Adipocyte (in vitro differentiated cells): ENCODE data around the gene PKNOX2.

Experiments used
- DNase-seq: peaks from one replicate; pipeline ENCODE4 v3.0.0-alpha.2; 2015; ENCODE audit warnings: low read depth
- H3K27me3 ChIP-seq: replicated peaks from 2 replicates; pipeline ENCODE4 v1.7.0; 2013; ENCODE audit warnings: mild to moderate bottlenecking, low read length, moderate library complexity; ENCODE audit not compliant: control insufficient read depth, insufficient read depth
- H3K36me3 ChIP-seq: 2 replicates; pipeline ENCODE4 v1.7.0; 2013; ENCODE audit warnings: low read length, mild to moderate bottlenecking, moderate library complexity; ENCODE audit not compliant: control insufficient read depth, insufficient read depth, severe bottlenecking
- H3K4me1 ChIP-seq: 2 replicates; pipeline ENCODE4 v1.7.0; 2013; ENCODE audit warnings: mild to moderate bottlenecking, low read length, moderate library complexity; ENCODE audit not compliant: control insufficient read depth, insufficient read depth
- H3K4me3 ChIP-seq: 2 replicates; pipeline ENCODE4 v1.7.0; 2013; ENCODE audit warnings: mild to moderate bottlenecking, low read length, moderate library complexity
- H3K9ac ChIP-seq: 2 replicates; pipeline ENCODE4 v1.7.0; 2013; ENCODE audit warnings: mild to moderate bottlenecking, low read length, moderate library complexity
- H3K9me3 ChIP-seq: 2 replicates; pipeline ENCODE4 v1.7.0; 2013; ENCODE audit warnings: mild to moderate bottlenecking, low read length, moderate library complexity; ENCODE audit not compliant: control insufficient read depth

PKNOX2 gene

GRCh38 chr11:125192183-125192582 lies 27.6 kb downstream of the PKNOX2 start:
- DNase-seq = no peak
- no peak overlapping the region for H3K4me3 ChIP-seq
- H3K9me3 ChIP-seq = peaks cover 1% of the 10 kb centered on the region
- H3K36me3 ChIP-seq = no peaks in the 10 kb centered on the region
- H3K4me1 ChIP-seq = no peaks in the 10 kb centered on the region
- peaks cover 5% of the 10 kb centered on the region for H3K27me3 ChIP-seq
- no peak overlapping the region for H3K9ac ChIP-seq

GRCh38 chr11:125192717-125193415 lies 28.3 kb downstream of the PKNOX2 start:
- no peak for DNase-seq
- Histone ChIP-seq H3K27me3 (peaks cover 5% of the 10 kb centered on the region), H3K9me3 (no peaks in the 10 kb centered on the region), H3K9ac (no peak overlapping the region), H3K4me3 (no peak overlapping the region), H3K36me3 (no peaks in the 10 kb centered on the region), H3K4me1 (no peaks in the 10 kb centered on the region)

GRCh38 chr11:125193416-125193726 lies 28.8 kb downstream of the PKNOX2 start:
- Histone ChIP-seq H3K4me3 (no peak overlapping the region), H3K4me1 (no peaks in the 10 kb centered on the region)
- DNase-seq = no peak

GRCh38 chr11:125193841-125194240 lies 29.3 kb downstream of the PKNOX2 start:
- Histone ChIP-seq H3K36me3 (no peaks in the 10 kb centered on the region), H3K4me3 (no peak overlapping the region), H3K9ac (no peak overlapping the region), H3K27me3 (peaks cover 5% of the 10 kb centered on the region), H3K4me1 (no peaks in the 10 kb centered on the region), H3K9me3 (no peaks in the 10 kb centered on the region)
- DNase-seq = no peak

More at GRCh38 chr11:125193416-125193726, 28.8 kb downstream of the PKNOX2 start:
- no peak overlapping the region for H3K9ac ChIP-seq
- H3K36me3 ChIP-seq = no peaks in the 10 kb centered on the region
- H3K9me3 ChIP-seq = no peaks in the 10 kb centered on the region
- H3K27me3 ChIP-seq = peaks cover 5% of the 10 kb centered on the region

- H3K4me3 ChIP-seq = no peak overlapping the region
- no peak for DNase-seq
- peaks cover 13% of the 10 kb centered on the region for H3K4me1 ChIP-seq
- peaks cover 15% of the 10 kb centered on the region for H3K27me3 ChIP-seq
- H3K36me3 ChIP-seq = no peaks in the 10 kb centered on the region
- H3K9me3 ChIP-seq = no peaks in the 10 kb centered on the region
- H3K9ac ChIP-seq = no peak overlapping the region
These were observed 35.4 kb downstream of the PKNOX2 start for GRCh38 chr11:125199915-125200314.

- no peak for DNase-seq
- no peak overlapping the region for H3K9ac ChIP-seq
- H3K9me3 ChIP-seq = no peaks in the 10 kb centered on the region
- no peak overlapping the region for H3K4me3 ChIP-seq
- peaks cover 13% of the 10 kb centered on the region for H3K4me1 ChIP-seq
- no peaks in the 10 kb centered on the region for H3K36me3 ChIP-seq
- H3K27me3 ChIP-seq = peaks cover 15% of the 10 kb centered on the region
These were observed 35.9 kb downstream of the PKNOX2 start for GRCh38 chr11:125200441-125200840.

- Histone ChIP-seq H3K9me3 (no peaks in the 10 kb centered on the region), H3K36me3 (no peaks in the 10 kb centered on the region), H3K27me3 (peaks cover 15% of the 10 kb centered on the region), H3K4me1 (peaks cover 13% of the 10 kb centered on the region), H3K4me3 (no peak overlapping the region), H3K9ac (no peak overlapping the region)
- no peak for DNase-seq
These were observed 37.1 kb downstream of the PKNOX2 start for GRCh38 chr11:125201525-125202141.

GRCh38 chr11:125202362-125202880 lies 37.9 kb downstream of the PKNOX2 start:
- DNase-seq = no peak
- Histone ChIP-seq H3K9ac (no peak overlapping the region), H3K4me3 (no peak overlapping the region), H3K27me3 (peaks cover 15% of the 10 kb centered on the region), H3K9me3 (no peaks in the 10 kb centered on the region), H3K36me3 (no peaks in the 10 kb centered on the region), H3K4me1 (peaks cover 13% of the 10 kb centered on the region)

- H3K27me3 ChIP-seq = peaks cover 15% of the 10 kb centered on the region
- no peaks in the 10 kb centered on the region for H3K36me3 ChIP-seq
- peaks cover 13% of the 10 kb centered on the region for H3K4me1 ChIP-seq
- no peak overlapping the region for H3K4me3 ChIP-seq
- H3K9me3 ChIP-seq = no peaks in the 10 kb centered on the region
- no peak overlapping the region for H3K9ac ChIP-seq
- DNase-seq = no peak
These were observed 38.4 kb downstream of the PKNOX2 start for GRCh38 chr11:125202977-125203376.

GRCh38 chr11:125207866-125208425 lies 43.4 kb downstream of the PKNOX2 start:
- Histone ChIP-seq H3K4me3 (no peak overlapping the region), H3K27me3 (no peaks in the 10 kb centered on the region), H3K9me3 (no peaks in the 10 kb centered on the region), H3K4me1 (peaks cover 8% of the 10 kb centered on the region), H3K36me3 (no peaks in the 10 kb centered on the region), H3K9ac (no peak overlapping the region)
- no peak for DNase-seq

- Histone ChIP-seq H3K4me1 (peaks cover 13% of the 10 kb centered on the region), H3K4me3 (no peak overlapping the region), H3K9me3 (no peaks in the 10 kb centered on the region), H3K9ac (no peak overlapping the region), H3K27me3 (no peaks in the 10 kb centered on the region), H3K36me3 (no peaks in the 10 kb centered on the region)
- DNase-seq = no peak
These were observed 45.5 kb downstream of the PKNOX2 start for GRCh38 chr11:125210066-125210465.
